Sciatic nerve (tissue), 2 donors: ENCODE data around the gene DCDC1. TPM values are rescaled to one million over a fixed set of nuclear protein-coding genes. Genes with fewer than 3 reads are reported as not detected.

Experiments
- ATAC-seq: fragments of 200-7000 bp; cut with Tn5 transposase; one replicate; pipeline ENCODE4 v1.9.1; 2020; ENCODE audit warnings: mild to moderate bottlenecking, moderate library complexity
- DNase-seq: peaks from one replicate; pipeline ENCODE4 v3.0.0-alpha.2; 2020; ENCODE audit warnings: low spot score
- intact Hi-C: fragments of 100-400 bp; cut with DNase I; formaldehyde crosslinking; loops from one replicate; pipeline ENCODE4 v1.14.2; 2022
- total RNA-seq: library from RNA; stranded (reverse); fragmentation: NEBNext Ultra II Directional; extraction: Animal tissue kit (Norgen Biotek cat#: 25700); gene quantifications from one replicate; pipeline ENCODE4 v1.2.1, GENCODE V29; 2021
- donor health status: DM: no; HTN: no; CAD: no.
- donor health status: DM: no; HTN: no; CAD: no.

The DCDC1 gene
- total RNA-seq, 1 donor from 2014 or later: 1.2 TPM

DNA sequence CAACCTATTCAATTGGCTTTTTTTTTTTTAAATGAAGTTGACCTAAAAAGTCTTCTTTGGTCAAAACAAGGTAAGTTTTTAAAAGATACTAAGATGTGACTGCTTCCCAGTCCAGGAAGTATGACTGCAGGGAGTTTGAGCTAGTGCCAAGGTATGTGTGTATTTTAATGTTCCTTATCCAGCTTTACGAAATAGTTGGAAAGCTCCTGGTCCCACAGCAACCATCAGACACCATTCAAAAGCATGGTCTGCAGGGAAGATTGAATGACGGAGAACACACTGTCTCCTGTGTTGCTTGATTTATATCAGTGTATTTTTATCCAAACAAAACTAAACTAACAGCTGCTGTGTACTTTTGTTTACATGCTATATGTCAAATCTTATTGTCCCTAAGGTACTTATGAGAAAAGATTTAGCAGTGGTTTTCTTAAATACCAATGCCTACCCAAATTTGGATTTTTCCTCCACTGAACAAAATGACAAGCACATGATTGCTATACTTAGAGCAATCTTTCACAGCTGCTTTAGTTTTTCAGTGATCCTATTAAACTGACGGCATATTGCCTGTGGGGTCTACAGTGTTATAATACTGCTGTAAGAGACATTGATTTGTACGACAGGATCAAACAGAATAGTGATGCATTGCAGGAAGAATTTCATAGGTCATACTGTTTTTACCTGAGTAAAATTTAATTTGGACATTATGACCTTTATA lies 122.9 kb downstream of the DCDC1 start:
- intact Hi-C loops: no loop called here
- ATAC-seq (peak; percentile 86), DNase-seq (no peak)

DNA sequence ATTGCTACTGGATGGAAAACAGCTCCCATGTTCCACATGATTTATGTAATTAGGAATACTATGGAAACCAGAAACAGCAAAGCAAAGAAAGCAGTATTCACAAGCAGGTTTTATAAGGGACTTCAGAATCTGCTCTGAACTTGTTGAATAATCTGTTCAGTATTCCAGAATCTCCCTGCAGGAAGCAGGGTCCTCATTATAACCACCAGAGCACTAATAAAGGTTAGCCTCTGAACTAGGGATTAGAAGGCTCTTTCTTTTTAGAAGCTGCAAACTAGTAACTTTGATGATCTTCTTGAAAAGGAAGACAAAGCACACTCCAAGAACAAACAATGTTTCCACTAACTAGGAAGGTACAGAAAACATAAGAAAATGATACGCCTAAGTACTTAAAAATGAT lies 125.8 kb downstream of the DCDC1 start:
- DNase-seq (no peak), ATAC-seq (no peak)
- intact Hi-C loops: no loop called here

DNA sequence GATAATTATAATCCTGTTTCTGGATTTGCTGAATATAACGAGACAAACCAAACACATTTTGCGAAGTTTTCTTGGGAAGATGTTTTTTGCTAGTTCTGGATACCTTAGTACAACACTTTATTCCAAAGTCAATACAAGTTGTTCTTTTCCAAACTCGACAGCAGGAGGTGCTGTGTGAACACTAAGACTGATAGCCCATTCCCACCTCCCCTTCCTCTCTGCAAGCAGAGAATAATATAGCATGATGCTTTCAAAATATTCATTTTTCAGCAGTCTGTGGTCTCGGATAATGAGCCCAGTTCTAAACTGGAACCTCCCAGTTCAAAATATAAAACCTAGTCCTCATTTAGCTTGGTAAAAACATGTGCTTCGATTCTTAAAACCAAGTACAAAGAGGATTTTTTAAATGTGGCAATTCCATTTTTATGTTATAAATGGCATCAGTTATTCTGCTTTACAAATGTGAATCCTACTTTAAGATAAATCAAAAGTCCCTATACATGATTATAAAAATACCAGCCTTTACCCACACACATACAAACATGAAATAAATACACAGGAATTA lies 129.1 kb downstream of the DCDC1 start:
- ATAC-seq: no peak
- intact Hi-C loops: no loop called here

DNA sequence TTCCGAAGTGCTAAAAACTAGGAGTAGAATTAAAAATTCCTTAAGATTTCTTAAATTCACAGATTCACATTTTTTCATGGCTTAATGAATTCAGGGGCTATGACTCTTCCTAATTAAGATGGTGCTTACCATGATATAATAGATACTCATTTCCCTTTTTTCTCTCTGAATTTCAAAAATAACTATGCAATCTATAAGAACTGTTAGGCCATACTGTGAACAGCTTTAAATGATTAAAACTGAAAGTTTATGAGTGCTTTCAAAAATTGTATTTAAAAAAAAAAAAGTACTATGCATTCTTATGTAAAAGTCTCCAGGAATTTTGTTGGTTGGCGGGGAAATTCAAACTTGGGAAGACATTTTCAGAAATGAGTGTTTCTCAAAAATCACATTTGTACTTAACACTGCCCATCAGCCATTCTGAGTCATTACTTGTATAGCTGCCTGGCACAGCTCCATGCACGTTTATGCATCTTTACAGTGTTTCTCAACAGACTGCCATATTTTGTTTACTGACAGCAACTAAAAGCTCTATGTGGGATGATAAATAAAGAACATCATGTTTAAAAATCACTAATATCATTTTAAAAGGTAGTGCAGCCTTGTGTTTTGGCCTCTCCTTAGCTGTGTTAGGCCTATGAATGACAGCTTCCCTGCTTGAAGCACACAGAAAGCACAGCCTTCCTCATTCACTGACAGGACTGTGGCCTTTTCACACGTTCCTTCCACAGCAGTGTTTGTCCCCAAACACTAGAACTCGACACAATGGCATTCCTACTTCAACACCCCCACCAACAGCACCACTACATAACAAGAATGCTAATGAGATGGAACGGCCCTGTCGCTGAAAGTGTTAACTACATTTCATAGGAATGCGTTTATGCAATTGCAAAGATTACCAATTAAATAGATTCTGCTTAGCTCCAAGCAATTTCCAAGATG lies 131.4 kb downstream of the DCDC1 start:
- ATAC-seq: no peak
- intact Hi-C loops: loop anchor here (10.0 kb wide), 1 partner anchor 937 kb away; no protein-coding TSS in a partner anchor
- DNase-seq: no peak

More for the DNA sequence above, 129.1 kb downstream of the DCDC1 start:
- no peak for DNase-seq

DNA sequence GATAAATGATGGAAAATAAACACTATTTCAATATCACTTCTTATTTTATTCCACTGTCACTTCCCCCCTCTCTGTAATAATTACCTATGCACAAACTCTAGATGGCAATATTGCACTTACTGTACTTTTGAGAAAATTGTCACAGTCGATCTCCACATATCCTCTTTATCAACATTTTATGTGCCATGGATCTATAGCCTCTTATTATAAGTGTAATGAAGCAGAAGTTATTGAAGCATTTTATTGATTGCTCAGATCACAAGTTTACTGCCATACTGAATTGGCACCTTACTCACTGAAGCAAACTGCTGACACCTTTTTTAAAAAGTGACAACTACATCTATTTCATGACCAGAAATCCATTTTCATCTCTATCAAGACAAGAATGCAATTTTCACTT lies 133.4 kb downstream of the DCDC1 start:
- intact Hi-C loops: loop anchor here (10.0 kb wide), 1 partner anchor 939 kb away; no protein-coding TSS in a partner anchor
- no peak for DNase-seq
- no peak for ATAC-seq

DNA sequence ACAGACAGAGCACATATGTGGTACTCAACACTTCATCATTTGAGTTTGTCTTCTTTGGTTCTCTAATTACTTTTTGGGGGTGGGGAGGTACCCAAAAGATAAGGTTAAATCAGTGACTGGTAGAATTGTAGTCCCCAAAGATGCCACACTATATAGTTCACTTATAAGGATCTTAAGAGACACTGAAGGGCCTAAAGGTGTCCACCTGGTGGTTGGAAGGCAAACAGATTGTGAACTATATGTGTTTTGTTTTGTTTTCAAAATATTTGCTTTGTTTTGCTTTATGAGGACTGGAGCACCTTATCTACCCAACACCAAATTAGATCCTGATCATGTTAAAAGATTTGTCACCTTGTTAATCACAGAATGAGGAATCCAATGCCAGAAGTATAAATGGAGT lies 136.1 kb downstream of the DCDC1 start:
- intact Hi-C loops: loop anchor here (10.0 kb wide), 1 partner anchor 941 kb away; no protein-coding TSS in a partner anchor
- DNase-seq (no peak), ATAC-seq (no peak)

DNA sequence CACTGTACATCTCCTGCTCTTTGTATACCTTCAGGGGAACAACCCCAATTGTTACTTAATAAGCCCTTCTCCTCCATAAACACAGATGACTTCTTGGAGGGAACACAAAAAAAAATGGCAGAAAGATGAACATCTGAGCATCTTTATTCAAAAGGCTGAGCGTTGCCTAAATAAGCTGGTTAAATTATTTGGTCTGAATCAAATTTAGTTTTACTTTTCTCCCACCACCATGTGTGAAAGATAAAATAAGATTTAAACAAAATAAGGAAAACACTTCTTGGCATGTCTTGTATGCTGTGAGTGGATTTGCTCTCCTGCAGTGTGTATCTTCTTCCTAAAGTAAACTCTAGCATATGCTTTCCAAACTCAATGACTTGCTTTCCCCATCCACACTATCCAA lies 137.9 kb downstream of the DCDC1 start:
- DNase-seq: no peak
- ATAC-seq: no peak
- intact Hi-C loops: loop anchor here (10.0 kb wide), 1 partner anchor 943 kb away; no protein-coding TSS in a partner anchor

DNA sequence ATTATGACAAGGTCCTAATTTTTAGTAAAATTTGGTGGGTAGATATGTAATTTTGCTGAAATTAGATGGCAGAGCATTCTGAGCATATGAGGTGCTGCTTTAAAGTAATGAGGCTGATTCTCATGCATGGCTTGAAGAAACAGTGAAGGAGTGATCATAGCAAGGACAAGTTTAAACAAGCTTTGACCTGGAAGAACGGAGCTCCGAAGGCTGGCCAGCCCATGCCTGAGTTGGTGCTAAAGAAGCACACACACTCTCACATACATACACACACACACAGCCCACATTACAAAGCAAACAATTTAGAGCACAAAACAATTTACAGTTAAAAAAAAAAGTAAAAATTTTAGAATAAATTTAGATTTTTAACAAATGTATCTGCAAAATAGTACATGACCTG lies 150.7 kb downstream of the DCDC1 start:
- no peak for DNase-seq
- intact Hi-C loops: no loop called here
- ATAC-seq: no peak

DNA sequence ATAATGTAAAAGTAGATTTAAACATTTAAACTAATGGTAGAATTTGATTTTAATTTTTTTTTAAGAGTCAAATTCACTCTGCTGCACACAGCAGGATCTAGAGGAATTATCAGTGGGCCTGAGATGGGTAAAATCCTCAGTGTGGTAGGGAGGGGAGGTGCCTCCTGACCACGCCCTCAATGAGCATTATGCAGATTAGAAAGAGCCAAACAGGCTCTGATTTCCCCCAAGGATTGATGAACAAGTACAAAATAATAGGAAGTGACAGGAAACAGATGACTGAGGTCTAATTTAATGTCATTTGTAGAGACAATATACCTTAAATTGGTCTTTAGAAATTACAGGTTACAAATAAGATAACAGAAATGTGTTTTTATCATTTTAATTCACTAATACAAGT lies 155.2 kb downstream of the DCDC1 start:
- intact Hi-C loops: no loop called here
- no peak for DNase-seq
- ATAC-seq: no peak

DNA sequence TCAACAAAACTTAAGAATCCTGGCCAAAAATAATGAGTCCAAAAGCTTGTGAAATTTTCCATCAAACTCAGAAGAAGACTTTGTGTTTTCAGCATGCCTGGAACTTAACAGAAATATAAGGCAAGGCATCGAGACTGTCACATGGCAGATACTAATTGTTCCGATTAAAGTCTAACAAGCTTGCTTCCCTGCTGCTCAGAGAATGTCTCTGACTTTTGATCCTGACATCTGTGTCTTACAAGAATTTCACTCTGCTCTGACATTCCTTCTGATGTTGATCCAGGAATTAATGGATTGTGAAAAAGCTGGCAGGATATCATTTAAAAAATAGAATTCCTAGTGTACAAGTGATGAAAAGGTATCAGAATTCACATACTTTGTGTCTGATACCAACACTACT lies 170.2 kb downstream of the DCDC1 start:
- ATAC-seq: no peak
- intact Hi-C loops: no loop called here
- no peak for DNase-seq

DNA sequence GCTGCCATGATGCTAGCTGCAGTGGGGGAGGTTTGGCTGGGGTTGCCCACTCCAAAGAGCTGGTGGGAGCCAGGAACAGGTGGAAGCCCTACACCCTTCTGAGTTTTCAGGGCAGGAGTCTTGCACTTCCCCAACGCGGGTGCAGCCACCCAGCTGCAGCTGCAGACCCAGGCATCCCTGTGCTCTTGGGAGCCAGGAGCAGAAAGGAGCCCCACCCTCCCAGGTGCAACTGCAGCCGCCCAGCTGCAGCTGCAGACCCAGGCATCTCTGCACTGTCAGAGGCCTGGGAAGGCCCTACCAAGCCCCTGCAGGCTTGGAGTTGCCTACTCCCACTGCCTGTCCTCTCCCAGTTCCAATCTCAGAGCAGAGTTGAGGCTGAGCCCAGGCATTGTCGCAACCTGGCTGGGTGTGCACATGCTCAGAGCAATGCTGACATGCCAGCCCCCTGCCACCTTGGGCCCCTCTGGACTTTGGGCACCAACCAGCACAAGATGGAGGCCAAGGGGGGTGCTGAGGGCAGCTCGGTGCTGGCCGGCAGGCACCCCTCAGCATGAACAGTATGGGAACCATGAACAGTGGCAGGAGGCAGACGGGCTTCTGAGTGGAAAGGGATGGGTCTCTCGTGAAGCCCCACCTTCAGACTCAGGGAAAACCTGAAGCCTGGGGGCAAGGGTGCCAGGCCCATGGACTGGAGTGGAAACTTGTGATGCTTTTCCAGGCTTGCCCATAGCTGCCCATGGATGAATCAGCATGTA lies 195.4 kb downstream of the DCDC1 start:
- ATAC-seq: peak; percentile 17
- intact Hi-C loops: no loop called here
- no peak for DNase-seq

DNA sequence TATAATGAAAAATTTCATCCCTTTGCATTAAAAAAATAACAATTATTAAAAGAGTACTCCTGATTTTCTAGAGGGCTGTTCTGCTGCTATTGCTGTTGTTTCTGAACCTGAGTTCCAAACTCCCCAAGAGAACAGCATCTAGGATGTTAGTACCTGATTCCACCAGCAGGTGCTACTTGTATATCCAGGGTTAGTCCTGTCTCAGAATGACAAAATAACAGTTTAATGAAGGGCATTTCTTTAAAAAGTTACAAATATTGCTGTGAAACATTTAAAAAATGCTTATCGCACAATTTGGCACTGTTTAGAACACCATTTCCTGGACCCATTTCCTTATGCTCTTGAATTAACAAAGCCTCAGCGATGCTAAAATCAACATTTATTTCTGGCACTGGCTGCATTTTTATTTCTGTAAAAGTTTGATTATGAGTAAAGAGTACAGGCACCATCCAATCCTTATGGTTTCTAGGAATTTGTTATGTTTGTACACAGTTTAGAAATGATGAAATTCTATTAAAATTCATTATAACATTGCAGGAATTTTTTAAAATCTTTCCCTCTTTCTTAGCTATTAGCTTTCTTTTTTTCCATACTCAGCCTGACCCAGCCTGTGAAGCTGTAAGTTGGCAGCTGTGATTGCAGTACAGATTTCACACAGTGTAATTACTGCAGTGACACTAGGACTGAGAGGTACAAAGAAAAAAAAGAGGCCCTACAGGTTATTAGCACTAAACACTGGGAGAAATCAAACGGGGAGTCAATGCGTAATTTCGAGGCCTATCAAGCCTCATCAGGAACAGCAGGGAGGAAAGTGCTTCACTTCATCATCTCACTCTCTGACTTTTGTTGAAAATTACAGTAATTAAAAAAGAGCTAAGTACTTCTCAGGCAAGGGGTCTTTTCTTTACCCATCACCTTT lies 208.8 kb downstream of the DCDC1 start:
- DNase-seq: no peak
- ATAC-seq: no peak
- intact Hi-C loops: no loop called here

DNA sequence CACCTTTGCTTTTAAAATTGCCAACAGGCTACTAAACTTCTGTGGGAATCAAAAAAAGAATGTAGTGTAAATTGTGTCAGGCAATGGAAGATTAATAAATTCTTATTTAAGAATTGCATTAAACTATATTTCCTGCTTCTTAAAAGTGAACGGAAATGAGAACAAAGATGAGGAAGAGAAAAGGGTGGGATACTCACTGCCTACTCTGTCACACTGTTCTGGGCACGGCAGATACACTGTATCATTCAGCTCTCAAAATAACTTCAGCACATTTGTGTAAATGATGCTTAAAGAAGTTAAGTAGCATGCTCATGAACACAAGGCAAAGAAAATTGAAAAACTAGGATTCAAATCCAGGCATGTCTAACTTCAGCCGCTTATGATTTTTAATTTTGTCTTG lies 218.7 kb downstream of the DCDC1 start:
- ATAC-seq: no peak
- no peak for DNase-seq
- intact Hi-C loops: no loop called here

DNA sequence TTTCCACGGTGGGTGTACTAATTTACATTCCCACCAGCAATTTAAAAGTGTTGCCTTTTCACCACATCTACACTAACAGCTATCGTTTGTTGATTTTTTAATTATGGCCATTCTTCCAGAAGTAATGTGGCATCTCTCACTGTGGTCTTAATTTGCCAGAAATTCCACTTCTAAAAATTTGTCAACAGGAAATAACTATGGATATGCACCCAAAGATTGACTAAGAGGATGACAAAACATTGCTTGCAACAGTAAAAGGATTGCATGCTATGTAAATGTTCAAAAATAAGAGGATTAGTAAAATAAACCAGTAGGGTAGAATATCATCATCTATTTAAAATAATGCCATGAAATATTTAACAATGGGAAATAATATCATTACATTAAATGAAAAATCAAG lies 219.5 kb downstream of the DCDC1 start:
- DNase-seq (no peak), ATAC-seq (no peak)
- intact Hi-C loops: no loop called here

DNA sequence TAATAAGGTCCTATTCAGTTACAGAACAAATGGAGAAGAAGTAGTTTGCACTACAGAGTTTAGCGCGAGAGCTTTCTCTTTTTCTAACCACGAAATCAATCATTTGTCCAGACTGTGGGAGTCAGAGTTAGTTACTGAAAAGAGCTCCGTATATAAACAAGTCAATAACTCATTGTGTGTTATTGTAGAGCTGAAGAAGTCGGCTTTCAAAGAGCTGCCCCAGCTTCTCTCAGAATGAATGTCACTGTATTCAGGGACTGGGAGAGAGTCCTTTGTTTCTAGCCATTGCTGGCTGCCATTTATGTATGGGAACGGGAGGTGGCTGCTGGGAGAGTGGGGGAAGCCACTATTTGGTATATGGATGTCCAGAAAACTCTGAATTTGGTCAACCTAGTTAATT lies 227.8 kb downstream of the DCDC1 start:
- DNase-seq: no peak
- intact Hi-C loops: no loop called here
- no peak for ATAC-seq

DNA sequence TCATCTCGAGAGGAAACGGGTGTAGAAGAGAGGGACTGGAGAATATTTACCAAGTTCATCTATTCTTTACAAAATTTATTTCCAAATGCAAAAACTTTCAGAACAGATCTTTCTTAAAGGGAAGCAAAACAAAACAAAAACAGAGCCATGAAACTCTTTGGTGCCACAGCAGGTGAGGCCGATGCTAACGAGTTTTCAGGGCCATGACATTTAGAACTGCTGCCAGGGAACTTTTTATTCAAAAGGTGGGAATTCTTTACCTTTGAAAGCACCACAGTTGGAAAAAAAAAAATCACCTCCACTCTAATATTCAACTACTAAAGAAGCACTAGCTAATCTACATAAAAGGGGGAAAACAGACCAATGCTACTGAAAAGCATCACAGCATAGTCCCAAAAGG lies 230.1 kb downstream of the DCDC1 start:
- intact Hi-C loops: no loop called here
- ATAC-seq (no peak), DNase-seq (no peak)

DNA sequence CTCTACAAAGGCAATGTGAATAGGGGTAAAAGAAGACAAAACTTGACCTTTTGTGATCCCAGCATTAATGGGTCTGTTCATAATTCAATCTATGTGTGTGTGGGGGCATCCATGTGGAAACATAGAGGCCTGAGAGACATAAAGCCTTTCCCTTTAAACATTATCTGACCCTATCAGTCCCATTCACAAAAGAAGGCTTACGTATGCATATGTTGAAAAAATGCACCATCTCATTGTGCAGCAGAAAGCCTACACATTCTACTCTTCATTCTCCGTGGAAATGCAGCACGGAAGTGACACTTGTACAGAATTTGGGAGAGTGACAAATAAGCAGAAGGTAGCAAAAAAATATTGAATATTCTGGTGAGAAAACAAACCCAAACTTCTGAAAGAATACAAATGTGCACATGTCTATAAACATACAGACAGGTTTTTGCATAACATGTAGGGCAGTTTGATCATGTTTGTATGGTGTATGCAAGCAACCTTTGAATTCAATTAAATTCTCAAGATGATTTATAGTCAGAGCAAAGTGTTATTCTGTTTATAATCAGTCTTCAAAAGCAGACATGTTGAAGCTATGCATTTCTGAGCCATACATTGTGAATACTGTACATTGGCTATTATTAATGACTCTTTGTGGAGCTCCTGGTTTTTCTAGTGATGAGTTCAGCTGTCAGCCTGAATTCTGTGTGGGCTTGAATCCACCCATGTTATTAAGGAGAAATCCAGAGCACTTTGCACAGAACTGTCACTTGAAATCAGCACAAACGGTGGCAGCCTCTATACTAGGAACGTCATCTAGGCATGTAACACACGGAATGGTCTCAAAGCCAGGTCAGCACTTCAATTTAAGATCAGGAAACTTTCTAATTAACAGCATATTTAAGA lies 236.8 kb downstream of the DCDC1 start:
- intact Hi-C loops: no loop called here

More for the DNA sequence above, 236.8 kb downstream of the DCDC1 start:
- ATAC-seq: no peak
- DNase-seq: no peak
